ENCODE results near the gene KRT40.

- TF ChIP-seq CTCF (IDR thresholded peaks at IDR 0.05; ENCODE audit: insufficient read depth, low read length, poor library complexity, severe bottlenecking) (no peak), EZH2phosphoT487 (conservative IDR thresholded peaks at IDR 0.05; ENCODE audit: low read length) (no peak)
Measured at GRCh38 chr17:41008811-41009210, 24.7 kb upstream of the KRT40 start, which contains the start of gene KRTAP3-1.
